ENCODE data around the gene PHACTR4.

- TF ChIP-seq POLR2AphosphoS5 (IDR thresholded peaks at IDR 0.05; ENCODE audit: insufficient read depth, low read depth, low read length) (no peak), GATA2 (IDR thresholded peaks at IDR 0.05; ENCODE audit: insufficient read depth, insufficient read length, low read depth, low read length) (no peak)
Observed at GRCh38 chr1:28341591-28341990, 27.9 kb upstream of the PHACTR4 start.

All from endothelial cell of umbilical vein (primary cell).